Brain pericyte (primary cell): ENCODE results near the gene CCDC81.

Experiments used
- DNase-seq: peaks from one replicate; pipeline ENCODE4 v3.0.0-alpha.2; 2012; ENCODE audit warnings: low read depth, low spot score

Gene CCDC81

GRCh38 chr11:86464509-86465221 is 90.0 kb downstream of the CCDC81 start:
- DNase-seq, result no peak

DNA sequence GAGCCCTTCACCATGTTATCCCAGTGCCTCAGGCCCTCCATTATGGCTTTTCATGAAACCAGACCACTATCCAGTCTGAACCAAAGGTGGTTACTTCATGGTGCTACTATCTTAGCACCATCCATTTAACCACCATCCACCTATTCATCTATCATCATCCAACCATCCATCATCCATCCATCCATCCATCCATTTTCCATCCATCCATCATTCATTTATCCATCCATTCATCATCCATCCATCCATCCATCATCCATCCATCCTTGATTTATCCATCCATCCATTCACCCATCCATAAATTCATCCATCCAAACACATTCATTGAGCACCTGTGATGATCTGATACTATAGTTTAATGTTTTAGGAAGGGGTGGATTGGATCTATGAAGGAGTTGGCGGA is 93.5 kb downstream of the CCDC81 start:
- DNase-seq, result no peak

GRCh38 chr11:86469491-86470388 is 95.1 kb downstream of the CCDC81 start:
- DNase-seq, result no peak
